Measurements from ENCODE around the gene SH3BP1.
A peak's percentile ranks its signal among the peaks of the same experiment; 100 is the strongest.
"Not testable (repeated sequence)": the region's sequence is repeated elsewhere in the genome, so short reads cannot be mapped to it uniquely, and the experiment has no call there.

SH3BP1 gene

GRCh38 chr22:37639070-37639760, at the start of gene SH3BP1:
Gene SH3BP1, plus strand, starts transcription at chr22:37639669. Its CDS starts 119 bp downstream, at chr22:37639788.
- no peak for TF ChIP-seq CTCF (IDR thresholded peaks at IDR 0.05; ENCODE audit: low read length, missing control alignments)
- no peak for DNase-seq (ENCODE audit: low read depth)
- peak within 1 kb of the TSS; percentile 75 for H3K4me3 ChIP-seq (replicated peaks; ENCODE audit: low read depth, low read length)

- H3K4me3 ChIP-seq (replicated peaks; ENCODE audit: low read depth, low read length); DNase-seq (ENCODE audit: low read depth): not testable (repeated sequence)
Observed at GRCh38 chr22:37591081-37591480, 48.4 kb upstream of the SH3BP1 start.

- no peak overlapping the region for H3K4me3 ChIP-seq (replicated peaks; ENCODE audit: low read depth, low read length)
- TF ChIP-seq CTCF (IDR thresholded peaks at IDR 0.05; ENCODE audit: low read length, missing control alignments): no peak
Observed at GRCh38 chr22:37591823-37592404, 47.6 kb upstream of the SH3BP1 start.

GRCh38 chr22:37594237-37594636, 45.2 kb upstream of the SH3BP1 start:
- DNase-seq (ENCODE audit: low read depth): no peak
- H3K4me3 ChIP-seq (replicated peaks; ENCODE audit: low read depth, low read length): no peak overlapping the region
- no peak for TF ChIP-seq CTCF (IDR thresholded peaks at IDR 0.05; ENCODE audit: low read length, missing control alignments)

More at GRCh38 chr22:37591823-37592404, 47.6 kb upstream of the SH3BP1 start:
- no peak for DNase-seq (ENCODE audit: low read depth)

- DNase-seq (ENCODE audit: low read depth): no peak
- no peak for TF ChIP-seq CTCF (IDR thresholded peaks at IDR 0.05; ENCODE audit: low read length, missing control alignments)
- H3K4me3 ChIP-seq (replicated peaks; ENCODE audit: low read depth, low read length): no peak overlapping the region
Observed at GRCh38 chr22:37599153-37599552, 40.3 kb upstream of the SH3BP1 start.

GRCh38 chr22:37601203-37601539, 38.3 kb upstream of the SH3BP1 start:
- no peak overlapping the region for H3K4me3 ChIP-seq (replicated peaks; ENCODE audit: low read depth, low read length)
- no peak for TF ChIP-seq CTCF (IDR thresholded peaks at IDR 0.05; ENCODE audit: low read length, missing control alignments)
- no peak for DNase-seq (ENCODE audit: low read depth)

GRCh38 chr22:37601540-37602442, 37.7 kb upstream of the SH3BP1 start:
- TF ChIP-seq CTCF (IDR thresholded peaks at IDR 0.05; ENCODE audit: low read length, missing control alignments): no peak
- DNase-seq (ENCODE audit: low read depth): peak; percentile 50
- H3K4me3 ChIP-seq (replicated peaks; ENCODE audit: low read depth, low read length): no peak overlapping the region

- not testable (repeated sequence) for H3K4me3 ChIP-seq (replicated peaks; ENCODE audit: low read depth, low read length); DNase-seq (ENCODE audit: low read depth)
Observed at GRCh38 chr22:37602546-37603277, 36.8 kb upstream of the SH3BP1 start.
